OCI-LY3 (cell line): Measurements from ENCODE around the gene CATSPER4.

Experiments
- EZH2phosphoT487 ChIP-seq: fragments of 200-600 bp; shearing (Covaris generic); IDR thresholded peaks from 2 replicates; pipeline ENCODE4 v1.6.1; 2018; ENCODE audit warnings: antibody characterized with exemption, mixed run types, low read depth
- TF ChIP-seq, protein P1 (sequence below): fragments of 200-600, 300-600 bp; sonication (generic); IDR thresholded peaks from 2 replicates; pipeline ENCODE4 v1.5.1; 2014; ENCODE audit warnings: antibody characterized with exemption, low read length, low read depth

DNA sequence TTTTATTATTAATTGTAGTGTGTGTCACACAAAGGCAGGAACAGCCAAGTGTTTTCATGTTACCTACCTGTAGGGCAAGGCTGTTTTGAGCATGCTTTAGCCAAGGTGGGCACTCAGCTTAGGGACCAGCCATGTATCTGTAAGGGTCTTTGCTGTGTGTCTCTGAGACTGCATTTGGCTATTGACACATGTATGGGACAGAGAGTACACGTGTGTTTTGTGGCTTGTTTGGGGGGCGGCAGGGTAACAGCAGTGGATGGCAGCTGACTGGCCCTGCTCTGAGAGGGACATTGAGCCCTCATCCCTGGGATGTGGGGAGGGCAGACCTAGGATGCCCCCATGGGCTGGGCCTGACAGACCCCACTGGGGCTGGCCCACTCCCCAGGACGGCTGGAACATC is 6.9 kb downstream of the CATSPER4 start:
- TF ChIP-seq, protein P1, sequence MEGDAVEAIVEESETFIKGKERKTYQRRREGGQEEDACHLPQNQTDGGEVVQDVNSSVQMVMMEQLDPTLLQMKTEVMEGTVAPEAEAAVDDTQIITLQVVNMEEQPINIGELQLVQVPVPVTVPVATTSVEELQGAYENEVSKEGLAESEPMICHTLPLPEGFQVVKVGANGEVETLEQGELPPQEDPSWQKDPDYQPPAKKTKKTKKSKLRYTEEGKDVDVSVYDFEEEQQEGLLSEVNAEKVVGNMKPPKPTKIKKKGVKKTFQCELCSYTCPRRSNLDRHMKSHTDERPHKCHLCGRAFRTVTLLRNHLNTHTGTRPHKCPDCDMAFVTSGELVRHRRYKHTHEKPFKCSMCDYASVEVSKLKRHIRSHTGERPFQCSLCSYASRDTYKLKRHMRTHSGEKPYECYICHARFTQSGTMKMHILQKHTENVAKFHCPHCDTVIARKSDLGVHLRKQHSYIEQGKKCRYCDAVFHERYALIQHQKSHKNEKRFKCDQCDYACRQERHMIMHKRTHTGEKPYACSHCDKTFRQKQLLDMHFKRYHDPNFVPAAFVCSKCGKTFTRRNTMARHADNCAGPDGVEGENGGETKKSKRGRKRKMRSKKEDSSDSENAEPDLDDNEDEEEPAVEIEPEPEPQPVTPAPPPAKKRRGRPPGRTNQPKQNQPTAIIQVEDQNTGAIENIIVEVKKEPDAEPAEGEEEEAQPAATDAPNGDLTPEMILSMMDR: no peak
- no peak for TF ChIP-seq EZH2phosphoT487
